ENCODE results near the gene DNM2.

The DNM2 gene

DNA sequence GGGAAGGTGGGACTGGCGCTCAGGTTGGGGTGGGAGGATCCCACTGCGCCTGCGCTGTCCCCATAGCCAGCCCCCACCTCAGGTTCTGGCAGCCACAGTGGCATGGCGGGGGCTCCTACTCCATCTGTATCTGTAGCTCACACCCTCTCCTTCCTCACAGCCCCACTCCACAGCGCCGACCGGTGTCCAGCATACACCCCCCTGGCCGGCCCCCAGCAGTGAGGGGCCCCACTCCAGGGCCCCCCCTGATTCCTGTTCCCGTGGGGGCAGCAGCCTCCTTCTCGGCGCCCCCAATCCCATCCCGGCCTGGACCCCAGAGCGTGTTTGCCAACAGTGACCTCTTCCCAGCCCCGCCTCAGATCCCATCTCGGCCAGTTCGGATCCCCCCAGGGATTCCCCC is 112.1 kb downstream of the DNM2 start:
- no peak for TF ChIP-seq CTCF (IDR thresholded peaks at IDR 0.05; ENCODE audit: low read depth, low read length, missing control alignments)
- no peaks in the 10 kb centered on the region for H3K27me3 ChIP-seq (replicated peaks)
- H3K36me3 ChIP-seq (replicated peaks): peaks cover 66% of the 10 kb centered on the region
- H3K27ac ChIP-seq: no peak overlapping the region
- no peak for DNase-seq
- H3K4me3 ChIP-seq (ENCODE audit: low read depth, low read length): no peak overlapping the region
- in situ Hi-C loops (cut with HindIII; ENCODE audit: low pct_ligation_motif_present, low sequenced_read_pairs): no loop called here

- Histone ChIP-seq H3K27ac (no peak overlapping the region), H3K27me3 (replicated peaks) (no peaks in the 10 kb centered on the region), H3K36me3 (replicated peaks) (peaks cover 65% of the 10 kb centered on the region), H3K4me3 (ENCODE audit: low read depth, low read length) (no peak overlapping the region)
- in situ Hi-C loops (cut with HindIII; ENCODE audit: low pct_ligation_motif_present, low sequenced_read_pairs): no loop called here
- DNase-seq: no peak
- no peak for TF ChIP-seq CTCF (IDR thresholded peaks at IDR 0.05; ENCODE audit: low read depth, low read length, missing control alignments)
These were observed 112.5 kb downstream of the DNM2 start for GRCh38 chr19:10830370-10830769.

DNA sequence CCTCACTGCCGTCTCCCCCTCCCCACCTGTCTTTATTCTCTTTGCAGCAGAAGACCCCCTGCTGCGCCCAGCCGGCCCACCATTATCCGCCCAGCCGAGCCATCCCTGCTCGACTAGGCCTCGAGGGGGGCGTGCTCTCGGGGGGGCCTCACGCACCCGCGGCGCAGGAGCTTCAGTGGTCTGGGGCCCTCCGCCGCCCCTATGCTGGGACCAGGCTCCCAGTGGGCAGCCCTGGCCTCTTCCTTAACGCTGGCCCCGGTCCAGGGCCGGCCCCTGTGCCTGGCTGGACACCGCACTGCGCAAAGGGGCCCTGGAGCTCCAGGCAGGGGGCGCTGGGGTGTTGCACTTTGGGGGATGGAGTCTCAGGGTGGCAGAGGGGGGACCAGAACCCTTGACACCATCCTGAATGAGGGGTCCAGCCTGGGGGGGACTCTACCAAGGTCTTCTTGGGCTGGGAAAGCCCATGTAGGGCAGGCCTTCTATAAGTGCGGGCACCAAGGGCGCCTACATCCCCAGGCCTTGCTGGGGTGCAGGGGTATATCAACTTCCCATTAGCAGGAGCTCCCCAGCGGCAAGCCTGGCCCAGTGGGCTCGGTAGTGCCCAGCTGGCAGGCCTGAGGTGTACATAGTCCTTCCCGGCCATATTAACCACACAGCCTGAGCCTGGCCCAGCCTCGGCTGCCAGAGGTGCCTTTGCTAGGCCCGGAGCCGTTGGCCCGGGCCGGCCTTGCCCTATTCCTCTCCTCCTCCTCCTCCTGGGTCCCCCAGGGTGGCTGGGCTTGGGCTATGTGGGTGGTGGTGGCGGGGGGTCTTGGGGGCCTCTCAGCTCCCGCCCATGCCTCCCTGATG is 113.3 kb downstream of the DNM2 start:
- DNase-seq: no peak
- no peak for TF ChIP-seq CTCF (IDR thresholded peaks at IDR 0.05; ENCODE audit: low read depth, low read length, missing control alignments)
- H3K36me3 ChIP-seq (replicated peaks): peaks cover 59% of the 10 kb centered on the region
- H3K27me3 ChIP-seq (replicated peaks): no peaks in the 10 kb centered on the region
- in situ Hi-C loops (cut with HindIII; ENCODE audit: low pct_ligation_motif_present, low sequenced_read_pairs): no loop called here
- H3K27ac ChIP-seq: no peak overlapping the region
- H3K4me3 ChIP-seq (ENCODE audit: low read depth, low read length): no peak overlapping the region

DNA sequence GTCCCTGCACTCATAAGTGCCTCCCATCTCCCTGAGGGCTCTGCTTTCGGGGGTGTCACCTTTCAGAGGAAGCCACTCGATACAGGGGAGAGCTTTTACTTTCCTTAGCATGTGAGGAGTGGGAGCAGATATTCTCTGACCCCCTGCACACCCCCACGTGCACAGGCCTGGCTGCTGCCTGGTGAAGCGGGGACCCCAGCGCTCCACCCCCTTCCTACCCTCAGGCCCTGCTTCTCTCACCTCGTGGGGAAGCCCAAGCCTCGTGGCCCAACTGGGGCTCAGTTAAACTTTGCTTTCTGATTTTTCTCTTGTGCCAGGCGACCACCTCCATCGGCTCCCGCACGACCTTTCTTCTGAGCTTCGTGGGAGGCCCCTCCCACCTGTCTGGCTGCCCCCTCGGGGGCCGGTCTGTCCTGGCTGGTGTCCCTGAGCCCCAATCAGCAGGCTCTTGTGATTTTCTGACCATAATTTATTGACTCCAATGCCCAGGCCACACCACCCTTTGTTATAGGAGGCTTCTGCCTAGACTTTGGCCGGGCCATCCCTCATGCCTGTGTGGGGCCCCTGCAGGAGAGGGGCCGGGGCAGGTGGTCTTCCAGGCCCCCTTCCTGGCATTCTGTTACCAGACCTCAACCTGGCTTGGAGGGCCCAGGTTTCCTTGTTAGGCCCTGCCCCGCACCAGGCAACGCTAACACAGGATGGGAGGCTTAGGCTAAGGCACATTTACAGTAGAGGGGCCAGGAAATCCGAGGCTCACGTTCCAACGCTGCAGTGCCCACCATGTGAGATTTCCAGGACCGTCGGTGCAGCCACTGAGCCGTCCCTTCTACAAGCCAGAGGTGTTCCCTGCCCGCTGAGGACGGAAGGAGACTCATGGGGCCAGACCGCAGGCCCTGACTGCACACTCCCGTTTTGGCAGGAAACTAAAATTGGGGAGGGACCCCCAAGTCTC is 114.4 kb downstream of the DNM2 start:
- no peak for TF ChIP-seq CTCF (IDR thresholded peaks at IDR 0.05; ENCODE audit: low read depth, low read length, missing control alignments)
- no peak for DNase-seq
- in situ Hi-C loops (cut with HindIII; ENCODE audit: low pct_ligation_motif_present, low sequenced_read_pairs): no loop called here
- H3K36me3 ChIP-seq (replicated peaks): peaks cover 49% of the 10 kb centered on the region
- no peak overlapping the region for H3K27ac ChIP-seq
- H3K27me3 ChIP-seq (replicated peaks): no peaks in the 10 kb centered on the region
- no peak overlapping the region for H3K4me3 ChIP-seq (ENCODE audit: low read depth, low read length)

DNA sequence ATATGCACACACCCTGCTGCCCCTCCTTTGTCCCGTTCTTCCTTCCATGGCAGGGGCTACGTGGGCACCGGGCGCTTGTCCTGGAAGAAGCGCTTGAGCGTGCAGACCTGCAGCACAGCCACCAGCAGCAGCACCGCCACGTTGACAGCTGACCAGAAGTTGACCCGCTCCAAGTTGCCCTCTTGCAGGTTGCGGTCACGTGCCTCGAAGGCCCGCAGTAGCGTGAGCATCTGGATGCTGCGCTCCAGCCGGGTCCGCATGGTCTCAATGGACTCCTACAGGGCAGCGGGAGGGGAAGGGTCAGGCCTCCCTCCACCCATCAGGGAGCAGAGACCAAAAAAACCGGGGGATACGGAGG is 115.0 kb downstream of the DNM2 start:
- no peaks in the 10 kb centered on the region for H3K27me3 ChIP-seq (replicated peaks)
- H3K36me3 ChIP-seq (replicated peaks): peaks cover 49% of the 10 kb centered on the region

More for the DNA sequence above, 115.0 kb downstream of the DNM2 start:
- no peak for DNase-seq
- in situ Hi-C loops (cut with HindIII; ENCODE audit: low pct_ligation_motif_present, low sequenced_read_pairs): no loop called here
- H3K4me3 ChIP-seq (ENCODE audit: low read depth, low read length): no peak overlapping the region
- H3K27ac ChIP-seq: no peak overlapping the region
- no peak for TF ChIP-seq CTCF (IDR thresholded peaks at IDR 0.05; ENCODE audit: low read depth, low read length, missing control alignments)

Data from brain microvascular endothelial cell (primary cell).